Astrocyte (in vitro differentiated cells and primary cell): Measurements from ENCODE around the gene ARHGAP28. TPM values are rescaled to one million over a fixed set of nuclear protein-coding genes. Genes with fewer than 3 reads are reported as not detected.

ENCODE experiments used
- DNase-seq: peaks from one replicate; pipeline ENCODE4 v3.0.0-alpha.2; 2010; ENCODE audit warnings: low read depth
- FAIRE-seq: peaks from 2 replicates; lab custom pipeline; 2011; peaks lifted over from hg19 to GRCh38; lab: Jason Lieb, UNC
- H2AFZ ChIP-seq: 2 replicates; pipeline ENCODE4 v1.6.0; 2012; ENCODE audit warnings: low read depth, low read length, inconsistent platforms
- H3K27ac ChIP-seq: 2 replicates; pipeline ENCODE4 v1.5.1; 2011; ENCODE audit warnings: low read depth, low read length, inconsistent platforms
- H3K27me3 ChIP-seq: 2 replicates; pipeline ENCODE4 v1.6.0; 2011; ENCODE audit warnings: low read length, inconsistent platforms; ENCODE audit not compliant: insufficient read depth
- H3K36me3 ChIP-seq: 2 replicates; pipeline ENCODE4 v1.5.1; 2011; ENCODE audit warnings: low read length, inconsistent platforms; ENCODE audit not compliant: insufficient read depth
- H3K4me1 ChIP-seq: 2 replicates; pipeline ENCODE4 v1.5.1; 2011; ENCODE audit warnings: low read length, inconsistent platforms; ENCODE audit not compliant: insufficient read depth
- H3K4me2 ChIP-seq: 2 replicates; pipeline ENCODE4 v1.6.0; 2012; ENCODE audit warnings: low read length, inconsistent platforms
- H3K4me3 ChIP-seq: 2 replicates; pipeline ENCODE4 v1.5.1; 2011; ENCODE audit warnings: low read depth, mild to moderate bottlenecking, low read length, inconsistent platforms; ENCODE audit not compliant: insufficient read depth
- H3K79me2 ChIP-seq: 2 replicates; pipeline ENCODE4 v1.6.0; 2012; ENCODE audit warnings: mild to moderate bottlenecking, low read length, inconsistent platforms; ENCODE audit not compliant: insufficient read depth
- H3K9ac ChIP-seq: 2 replicates; pipeline ENCODE4 v1.6.0; 2012; ENCODE audit warnings: mild to moderate bottlenecking, low read length, inconsistent platforms
- H3K9me3 ChIP-seq: 2 replicates; pipeline ENCODE4 v1.5.1; 2012; ENCODE audit warnings: low read depth, mild to moderate bottlenecking, low read length, inconsistent platforms; ENCODE audit not compliant: insufficient read depth
- H4K20me1 ChIP-seq: 2 replicates; pipeline ENCODE4 v1.6.0; 2012; ENCODE audit warnings: low read length, inconsistent platforms; ENCODE audit not compliant: insufficient read depth
- H3K27ac Mint-ChIP-seq: one replicate; pipeline ENCODE4 v1.8.0; 2021; ENCODE audit warnings: mild to moderate bottlenecking, mixed read lengths; ENCODE audit not compliant: unreplicated experiment
- H3K27me3 Mint-ChIP-seq: one replicate; pipeline ENCODE4 v1.8.0; 2021; ENCODE audit warnings: low read depth, mixed read lengths; ENCODE audit not compliant: unreplicated experiment
- H3K36me3 Mint-ChIP-seq: one replicate; pipeline ENCODE4 v1.8.0; 2021; ENCODE audit warnings: low read depth, mixed read lengths; ENCODE audit not compliant: unreplicated experiment
- H3K4me1 Mint-ChIP-seq: one replicate; pipeline ENCODE4 v1.8.0; 2021; ENCODE audit warnings: low read depth, mixed read lengths; ENCODE audit not compliant: unreplicated experiment
- H3K4me3 Mint-ChIP-seq: one replicate; pipeline ENCODE4 v1.8.0; 2021; ENCODE audit warnings: mild to moderate bottlenecking, moderate library complexity, mixed read lengths; ENCODE audit not compliant: unreplicated experiment
- H3K9me3 Mint-ChIP-seq: one replicate; pipeline ENCODE4 v1.8.0; 2021; ENCODE audit warnings: mild to moderate bottlenecking, mixed read lengths; ENCODE audit not compliant: unreplicated experiment
- EZH2 ChIP-seq: IDR thresholded peaks from 2 replicates; pipeline ENCODE4 v1.6.1; 2012; ENCODE audit warnings: mild to moderate bottlenecking, low read length, inconsistent platforms; ENCODE audit not compliant: insufficient read depth
- total RNA-seq: library from RNA; stranded (reverse); gene quantifications from 2 replicates; pipeline ENCODE4 v1.2.1, GENCODE V29; 2021
- TF ChIP-seq, protein P1 (sequence below): IDR thresholded peaks from 2 replicates; pipeline ENCODE4 v1.5.1; 2011; ENCODE audit warnings: low read depth, mild to moderate bottlenecking, inconsistent platforms, low read length, moderate library complexity; ENCODE audit not compliant: insufficient read depth

Gene ARHGAP28
- total RNA-seq, 1 donor from 2014 or later, result 15.5 TPM

DNA sequence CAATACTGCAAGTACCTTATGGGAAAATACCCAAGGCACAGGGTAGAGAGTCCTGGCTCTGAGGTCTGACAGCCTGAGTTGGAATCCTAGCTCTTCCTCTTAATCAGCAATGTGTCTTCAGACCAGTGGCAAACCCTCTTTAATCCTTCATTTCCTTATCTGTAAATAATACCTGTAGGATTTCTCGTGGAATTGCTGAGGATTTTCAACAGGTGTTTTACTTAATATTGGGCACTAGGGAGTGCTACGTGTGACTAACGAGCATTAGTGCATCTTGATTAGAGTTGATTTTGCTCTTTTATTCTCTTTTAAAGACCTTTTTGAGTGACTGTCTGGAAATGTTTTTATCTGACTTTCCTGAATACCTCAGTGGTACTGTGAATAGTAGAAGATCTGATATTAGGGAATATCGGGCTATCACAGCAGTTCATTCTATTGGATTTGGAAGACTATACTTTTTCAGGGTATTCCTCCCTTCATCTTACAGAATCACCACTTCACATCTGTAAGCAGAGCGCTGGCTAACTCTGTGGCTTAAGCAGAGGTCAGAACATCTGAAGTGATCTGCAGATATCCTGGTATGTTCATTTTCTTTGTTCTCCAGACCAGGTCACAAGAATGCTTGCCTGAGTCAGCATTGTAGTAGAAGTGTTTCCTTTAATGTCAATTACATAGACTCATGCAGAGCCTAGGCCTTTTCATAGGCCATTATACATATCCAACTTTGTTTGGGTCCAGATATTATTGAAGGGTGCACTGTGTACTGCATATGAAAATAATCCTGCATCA is 49.1 kb downstream of the ARHGAP28 start:
- no peak overlapping the region for H3K4me3 Mint-ChIP-seq
- peaks cover 12% of the 10 kb centered on the region for H3K4me1 ChIP-seq
- no peaks in the 10 kb centered on the region for H3K9me3 ChIP-seq
- H3K27ac Mint-ChIP-seq, result no peak overlapping the region
- no peak overlapping the region for H3K27ac ChIP-seq
- no peak overlapping the region for H3K4me3 ChIP-seq
- H3K27me3 ChIP-seq, result no peaks in the 10 kb centered on the region
- no peaks in the 10 kb centered on the region for H3K36me3 ChIP-seq
- H3K9me3 Mint-ChIP-seq, result no peaks in the 10 kb centered on the region
- peaks cover 43% of the 10 kb centered on the region for H3K4me1 Mint-ChIP-seq
- no peak overlapping the region for H3K9ac ChIP-seq
- no peaks in the 10 kb centered on the region for H4K20me1 ChIP-seq
- H2AFZ ChIP-seq, result no peak overlapping the region
- no peaks in the 10 kb centered on the region for H3K27me3 Mint-ChIP-seq
- TF ChIP-seq EZH2, result no peak
- no peak overlapping the region for H3K4me2 ChIP-seq
- no peaks in the 10 kb centered on the region for H3K79me2 ChIP-seq
- no peaks in the 10 kb centered on the region for H3K36me3 Mint-ChIP-seq
- FAIRE-seq (no peak), DNase-seq (no peak)

GRCh38 chr18:6781142-6781714 is 51.7 kb downstream of the ARHGAP28 start:
- Mint-ChIP-seq H3K36me3 (no peaks in the 10 kb centered on the region), H3K27ac (peak overlapping the region; percentile 90), H3K9me3 (no peaks in the 10 kb centered on the region), H3K4me1 (peaks cover 55% of the 10 kb centered on the region), H3K4me3 (no peak overlapping the region), H3K27me3 (no peaks in the 10 kb centered on the region)
- Histone ChIP-seq H2AFZ (peak overlapping the region; percentile 43), H3K4me3 (no peak overlapping the region), H3K27me3 (no peaks in the 10 kb centered on the region), H3K36me3 (no peaks in the 10 kb centered on the region), H3K79me2 (no peaks in the 10 kb centered on the region), H3K9ac (no peak overlapping the region), H4K20me1 (no peaks in the 10 kb centered on the region), H3K4me2 (peak overlapping the region; percentile 44), H3K4me1 (peaks cover 18% of the 10 kb centered on the region), H3K9me3 (no peaks in the 10 kb centered on the region), H3K27ac (no peak overlapping the region)
- no peak for DNase-seq
- TF ChIP-seq, protein P1, sequence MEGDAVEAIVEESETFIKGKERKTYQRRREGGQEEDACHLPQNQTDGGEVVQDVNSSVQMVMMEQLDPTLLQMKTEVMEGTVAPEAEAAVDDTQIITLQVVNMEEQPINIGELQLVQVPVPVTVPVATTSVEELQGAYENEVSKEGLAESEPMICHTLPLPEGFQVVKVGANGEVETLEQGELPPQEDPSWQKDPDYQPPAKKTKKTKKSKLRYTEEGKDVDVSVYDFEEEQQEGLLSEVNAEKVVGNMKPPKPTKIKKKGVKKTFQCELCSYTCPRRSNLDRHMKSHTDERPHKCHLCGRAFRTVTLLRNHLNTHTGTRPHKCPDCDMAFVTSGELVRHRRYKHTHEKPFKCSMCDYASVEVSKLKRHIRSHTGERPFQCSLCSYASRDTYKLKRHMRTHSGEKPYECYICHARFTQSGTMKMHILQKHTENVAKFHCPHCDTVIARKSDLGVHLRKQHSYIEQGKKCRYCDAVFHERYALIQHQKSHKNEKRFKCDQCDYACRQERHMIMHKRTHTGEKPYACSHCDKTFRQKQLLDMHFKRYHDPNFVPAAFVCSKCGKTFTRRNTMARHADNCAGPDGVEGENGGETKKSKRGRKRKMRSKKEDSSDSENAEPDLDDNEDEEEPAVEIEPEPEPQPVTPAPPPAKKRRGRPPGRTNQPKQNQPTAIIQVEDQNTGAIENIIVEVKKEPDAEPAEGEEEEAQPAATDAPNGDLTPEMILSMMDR, result no peak
- TF ChIP-seq EZH2, result no peak
- no peak for FAIRE-seq

- peaks cover 18% of the 10 kb centered on the region for H3K4me1 ChIP-seq
- H3K27ac Mint-ChIP-seq, result peak overlapping the region; percentile 90
- no peak overlapping the region for H3K27ac ChIP-seq
- no peaks in the 10 kb centered on the region for H3K27me3 Mint-ChIP-seq
- H3K4me3 Mint-ChIP-seq, result no peak overlapping the region
- no peaks in the 10 kb centered on the region for H3K36me3 ChIP-seq
- H3K9me3 ChIP-seq, result no peaks in the 10 kb centered on the region
- H3K79me2 ChIP-seq, result no peaks in the 10 kb centered on the region
- H3K9ac ChIP-seq, result no peak overlapping the region
- peak; percentile 45 for DNase-seq
- FAIRE-seq, result no peak
- no peaks in the 10 kb centered on the region for H3K9me3 Mint-ChIP-seq
- peaks cover 53% of the 10 kb centered on the region for H3K4me1 Mint-ChIP-seq
- no peaks in the 10 kb centered on the region for H3K27me3 ChIP-seq
- TF ChIP-seq, protein P1, result no peak
- TF ChIP-seq EZH2, result no peak
- no peaks in the 10 kb centered on the region for H3K36me3 Mint-ChIP-seq
- H2AFZ ChIP-seq, result no peak overlapping the region
- H4K20me1 ChIP-seq, result no peaks in the 10 kb centered on the region
- peak overlapping the region; percentile 44 for H3K4me2 ChIP-seq
- no peak overlapping the region for H3K4me3 ChIP-seq
These were observed 52.3 kb downstream of the ARHGAP28 start for GRCh38 chr18:6781796-6782195.
